HuH-7 (cell line): ENCODE measurements around the gene RASL12.
"Not testable (repeated sequence)": the region's sequence is repeated elsewhere in the genome, so short reads cannot be mapped to it uniquely, and the experiment has no call there.

ENCODE experiments used
- DNase-seq: peaks from one replicate; pipeline ENCODE4 v3.0.0; 2011; ENCODE audit warnings: low spot score

Gene RASL12

DNA sequence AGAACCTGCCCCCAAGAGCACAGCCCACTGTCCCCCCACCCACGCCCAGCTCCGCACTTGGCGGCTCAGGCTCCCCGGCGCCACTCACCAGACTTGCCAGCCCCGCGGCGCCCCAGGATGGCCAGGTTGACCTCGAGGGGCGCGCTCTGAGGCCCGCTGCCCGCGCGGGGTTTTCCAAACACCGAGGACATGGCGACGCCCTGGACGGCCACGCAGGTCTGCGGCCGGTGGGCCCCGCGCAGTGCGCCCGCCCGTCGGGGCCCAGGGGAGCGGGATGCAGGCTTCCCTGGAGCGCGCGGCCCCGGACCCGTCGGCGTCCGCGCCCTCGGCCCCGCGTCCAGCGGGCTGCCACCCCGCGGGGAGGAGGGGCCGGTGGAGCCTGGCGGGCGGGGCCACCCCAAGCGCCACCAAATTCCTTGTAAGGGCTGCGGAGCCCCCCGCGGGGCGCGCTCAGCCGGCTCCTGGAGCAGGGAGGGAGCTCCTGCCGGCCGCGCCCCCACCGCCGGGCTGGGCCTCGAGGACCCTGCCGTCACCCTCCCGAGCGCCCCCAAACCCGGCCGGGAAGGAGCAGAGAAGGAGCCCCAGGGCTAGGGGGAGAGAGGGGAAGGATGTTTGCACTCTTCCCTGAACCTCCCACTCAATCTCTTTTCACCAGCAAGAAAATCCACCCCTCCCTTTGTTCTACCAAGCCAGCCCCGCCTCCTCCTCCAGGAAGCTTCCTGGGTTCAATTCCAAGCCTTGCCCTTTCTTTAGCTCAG, at the start of gene RASL12:
Gene RASL12, minus strand, starts transcription at position 347 of the 758 bp plus-strand sequence. Its CDS starts 156 bp downstream, at position 191.
- peak; percentile 79 for DNase-seq

DNA sequence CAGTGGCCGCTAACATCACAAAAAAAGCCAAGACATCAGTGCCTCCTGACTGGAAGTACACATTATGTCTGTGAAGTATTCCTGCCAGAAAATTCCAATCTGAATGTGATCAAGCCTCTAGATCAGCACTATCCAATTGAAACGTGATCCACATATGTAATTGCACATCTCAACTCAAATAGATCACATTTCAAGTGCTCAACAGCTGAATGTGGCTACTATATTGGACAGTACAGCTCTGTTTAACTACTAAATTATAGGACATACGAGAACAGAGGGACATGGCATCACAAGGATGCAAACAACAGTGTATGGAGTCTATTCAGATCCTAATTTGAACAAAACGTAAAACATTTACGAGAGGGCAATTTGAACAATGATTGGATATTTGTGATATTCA, 47.8 kb upstream of the RASL12 start:
- DNase-seq, result no peak

DNA sequence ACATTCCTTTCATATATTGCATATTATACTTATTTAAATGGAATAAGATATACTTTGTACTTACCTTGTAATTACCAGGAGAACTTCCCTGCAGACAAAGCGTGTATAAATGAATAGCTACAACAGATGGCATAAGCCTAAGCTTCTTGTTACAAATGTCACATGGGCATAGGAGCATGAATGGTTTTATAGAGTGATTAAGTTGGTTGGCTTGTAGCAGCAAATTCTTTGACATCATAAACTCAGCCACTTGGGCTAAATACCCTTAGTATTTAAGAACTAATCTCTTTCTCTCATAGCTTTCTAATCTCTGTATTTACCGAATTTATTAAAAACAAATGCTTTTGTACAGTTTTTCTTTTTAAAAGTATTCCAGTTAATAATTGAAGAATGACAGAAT, 47.3 kb upstream of the RASL12 start, which contains the start of gene UBAP1L:
Gene UBAP1L, minus strand, starts transcription at position 115 of the 400 bp plus-strand sequence. CDS start 8,985 bp downstream, outside the sequence.
- no peak for DNase-seq

DNA sequence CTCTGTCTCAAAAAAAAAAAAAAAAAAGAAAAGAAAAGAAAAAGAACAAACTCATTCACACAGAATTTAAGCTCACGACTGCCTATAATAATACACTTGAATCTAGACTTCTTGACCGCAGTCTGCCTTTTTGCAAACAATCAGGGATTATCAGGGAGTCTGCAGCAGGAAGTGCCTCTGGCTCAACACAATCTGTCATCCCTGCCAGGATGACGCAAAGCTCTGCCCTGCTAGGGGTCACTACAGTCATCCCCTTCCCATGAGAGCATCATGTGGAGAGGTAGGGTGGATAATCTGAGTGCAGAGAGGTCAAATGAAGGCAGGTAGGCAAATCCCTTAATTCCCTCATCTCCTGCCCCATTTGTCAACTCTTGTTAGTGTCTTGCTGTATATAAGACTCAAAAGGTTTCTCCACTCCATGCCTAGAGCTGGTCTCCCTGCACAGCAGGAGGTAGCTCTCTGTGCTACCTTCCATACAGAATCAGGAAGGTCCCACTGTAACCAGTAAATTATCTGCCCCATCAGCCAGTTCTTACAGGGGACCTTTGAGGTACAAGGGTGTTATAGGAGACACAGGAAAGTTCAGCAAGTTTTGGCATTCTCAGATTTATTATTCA, 43.0 kb upstream of the RASL12 start:
- DNase-seq, result no peak

GRCh38 chr15:65106011-65106590, 38.3 kb upstream of the RASL12 start:
- no peak for DNase-seq

DNA sequence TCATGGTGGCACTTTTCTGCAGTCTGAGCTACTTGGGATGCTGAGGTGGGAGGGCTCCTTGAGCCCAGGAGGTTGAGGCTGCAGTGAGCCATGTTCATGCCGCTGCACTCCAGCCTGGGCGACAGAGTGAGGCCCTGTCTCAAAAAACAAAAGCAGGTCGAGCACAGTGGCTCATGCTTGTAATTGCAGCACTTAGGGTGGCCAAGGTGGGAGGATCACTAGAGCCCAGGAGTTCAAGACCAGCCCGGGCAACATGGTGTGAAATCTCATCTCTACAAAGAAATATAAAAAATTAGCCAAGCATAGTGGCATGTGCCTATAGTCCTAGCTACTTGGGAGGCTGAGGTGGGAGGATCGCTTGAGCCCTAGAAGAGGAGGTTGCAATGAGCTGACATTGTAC, 37.2 kb upstream of the RASL12 start:
- DNase-seq, result no peak

- DNase-seq, result no peak
These were observed 35.1 kb upstream of the RASL12 start for GRCh38 chr15:65102912-65103311.

- no peak for DNase-seq
These were observed 34.3 kb upstream of the RASL12 start for GRCh38 chr15:65101891-65102708.

GRCh38 chr15:65101411-65101890, 33.7 kb upstream of the RASL12 start:
- DNase-seq, result peak; percentile 94

GRCh38 chr15:65100442-65100841, 32.7 kb upstream of the RASL12 start:
- DNase-seq, result no peak

GRCh38 chr15:65099801-65100200, 32.0 kb upstream of the RASL12 start:
- DNase-seq, result not testable (repeated sequence)

DNA sequence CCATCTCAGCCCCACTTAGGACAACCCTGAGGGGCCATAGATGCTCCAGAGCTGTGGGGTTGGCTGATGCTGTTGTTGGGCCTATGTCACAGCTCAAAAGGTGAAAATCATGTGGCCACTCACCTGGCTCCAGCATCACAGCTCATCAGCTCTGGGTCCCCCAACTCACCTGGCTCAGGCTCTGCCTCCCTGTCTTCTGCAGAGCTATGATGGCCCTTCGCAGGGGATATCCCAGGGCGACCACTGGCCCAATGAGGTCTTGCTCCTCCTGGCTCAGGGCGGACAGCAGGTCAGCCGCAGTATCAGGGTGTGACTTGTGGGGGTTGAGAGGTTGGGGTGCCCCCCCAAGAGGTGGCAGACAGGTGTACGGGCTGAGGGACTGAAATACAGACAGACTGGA, 31.5 kb upstream of the RASL12 start:
- DNase-seq, result no peak

DNA sequence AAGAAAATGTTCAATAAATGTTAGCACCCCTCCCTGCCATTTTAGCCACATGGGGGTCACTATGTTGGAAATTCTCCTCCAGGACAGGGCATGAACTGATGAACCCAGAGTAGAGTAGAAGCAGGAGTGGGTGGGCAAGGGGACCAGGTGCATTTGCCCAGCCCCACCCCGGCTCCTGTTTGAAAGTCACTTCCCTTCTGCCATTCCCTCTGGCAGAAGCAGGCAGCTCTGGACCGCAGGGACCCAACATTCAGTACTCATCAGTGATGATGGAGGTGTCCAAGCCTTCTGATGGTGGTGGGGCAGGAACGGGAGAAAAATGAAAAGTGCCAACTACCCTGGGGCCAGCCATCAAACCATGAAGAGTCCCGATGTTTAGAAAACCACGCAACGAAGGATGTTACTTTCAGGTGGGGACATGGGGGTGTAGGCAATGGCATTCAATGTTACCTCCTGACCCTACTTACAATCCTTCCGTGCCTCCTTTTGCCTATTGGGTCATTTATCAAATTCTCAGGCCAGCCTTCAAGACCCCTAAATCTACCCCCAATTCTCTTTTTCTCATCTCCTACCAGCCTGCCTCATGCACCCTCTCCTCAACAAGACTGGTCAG, 30.0 kb upstream of the RASL12 start:
- DNase-seq, result no peak

- DNase-seq, result no peak
These were observed 28.9 kb upstream of the RASL12 start for GRCh38 chr15:65096481-65097385.

DNA sequence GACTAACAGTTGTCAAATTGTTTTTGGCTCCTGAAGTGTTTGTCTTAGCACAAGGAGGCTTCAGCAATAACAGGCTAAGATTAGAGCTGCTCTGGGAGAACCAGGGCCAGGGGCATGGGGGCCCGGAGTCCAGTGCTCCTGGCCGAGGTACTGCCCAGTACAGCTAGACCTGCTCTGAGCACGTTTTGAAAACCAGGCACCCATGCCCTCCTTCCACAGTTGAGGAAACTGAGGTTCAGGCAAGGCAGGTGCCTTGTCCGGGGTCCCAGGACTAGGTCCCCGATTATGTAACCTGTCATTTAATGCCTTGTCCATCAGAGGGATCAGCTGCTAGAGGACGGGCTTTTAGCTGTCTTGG, 27.9 kb upstream of the RASL12 start:
- DNase-seq, result no peak

GRCh38 chr15:65095011-65095746, 27.4 kb upstream of the RASL12 start:
- no peak for DNase-seq

DNA sequence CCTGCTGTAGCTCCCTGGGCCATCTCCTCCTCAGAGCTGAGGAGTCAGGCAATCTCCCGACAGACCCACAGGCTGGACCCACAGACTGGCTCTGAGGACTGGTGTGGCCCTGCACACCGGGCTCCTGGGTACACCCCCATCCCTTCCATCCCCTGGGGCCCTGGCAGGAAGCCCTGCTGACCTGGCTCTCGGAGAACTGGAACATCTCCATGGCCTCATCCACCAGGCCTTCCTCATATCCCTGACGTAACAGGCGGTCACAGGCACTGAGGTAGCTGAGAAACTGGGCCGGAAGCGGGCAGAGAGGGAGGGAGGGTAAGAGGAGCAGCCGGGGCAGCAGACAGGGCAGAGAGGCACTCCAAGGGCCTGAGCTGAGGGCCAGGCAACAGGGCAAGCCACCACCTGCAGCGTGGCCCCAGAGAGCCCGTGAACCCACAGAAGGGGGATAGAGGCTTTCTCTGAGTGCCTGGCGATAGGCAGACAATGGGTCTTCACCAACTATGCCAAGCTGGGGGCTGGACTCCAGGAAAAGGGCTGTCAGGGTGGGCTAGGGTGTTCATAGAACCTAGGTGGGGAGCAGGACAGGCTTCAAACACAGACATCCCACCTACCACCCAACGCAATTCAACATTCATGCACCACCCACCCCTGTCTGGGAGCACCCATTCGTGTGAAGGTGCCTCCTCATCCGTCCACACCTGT, 26.7 kb upstream of the RASL12 start:
- DNase-seq, result no peak

DNA sequence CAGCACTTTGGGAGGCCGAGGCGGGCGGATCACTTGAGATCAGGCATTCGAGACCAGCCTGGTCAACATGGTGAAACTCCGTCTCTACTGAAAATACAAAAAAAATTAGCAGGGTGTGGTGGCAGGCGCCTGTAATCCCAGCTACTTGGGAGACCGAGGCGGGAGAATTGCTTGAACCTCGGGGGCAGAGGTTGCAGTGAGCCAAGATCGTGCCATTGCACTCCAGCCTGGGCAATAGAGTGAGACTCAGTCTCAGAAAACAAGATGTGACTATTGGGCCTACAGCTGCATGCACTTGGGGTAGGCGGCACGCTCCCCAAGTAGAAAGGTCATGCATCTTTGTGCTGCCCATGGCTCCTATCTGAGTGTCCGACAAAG, 26.0 kb upstream of the RASL12 start:
- DNase-seq, result not testable (repeated sequence)
